B cell (primary cell): ENCODE results near the gene MFAP2. TPM values are rescaled to one million over a fixed set of nuclear protein-coding genes. Genes with fewer than 3 reads are reported as not detected.

Source experiments
- ATAC-seq: fragments of 200-7000 bp; cut with Tn5 transposase; one replicate; pipeline ENCODE4 v1.10.0; 2021; ENCODE audit warnings: low read depth, mild to moderate bottlenecking, moderate number of reproducible peaks, moderate library complexity
- CTCF ChIA-PET: fragments of 350-600 bp; sonication (Branson Sonifier 250); formaldehyde crosslinking; loops from one replicate; lab custom pipeline; 2021; ENCODE audit warnings: antibody characterized with exemption, inconsistent platforms; lab: Charles Lee
- POLR2A ChIA-PET: fragments of 350-600 bp; sonication (Branson Sonifier 250); formaldehyde crosslinking; loops from one replicate; lab custom pipeline; 2021; ENCODE audit warnings: antibody characterized with exemption; lab: Charles Lee
- DNase-seq: peaks from one replicate; pipeline ENCODE4 v3.0.0; 2013
- H2AFZ ChIP-seq: 2 replicates; pipeline ENCODE4 v1.6.1; 2012; ENCODE audit warnings: mild to moderate bottlenecking, low read depth, low read length; ENCODE audit not compliant: insufficient read depth, poor library complexity, severe bottlenecking
- H3K27ac ChIP-seq, 2 donors: 1 replicate in 1 of 2; 2 replicates in 1 of 2; pipeline ENCODE4 v1.5.1; 2012 to 2013; ENCODE audit warnings: low read length in 2 of 2, mild to moderate bottlenecking in 2 of 2, moderate library complexity in 1 of 2
- H3K27me3 ChIP-seq, 4 experiments: fragments of 200-600 bp in 1 of 4; sonication (generic) in 1 of 4; replicated peaks in 1 of 4; 1 replicate in 2 of 4; 2 replicates in 2 of 4; pipeline versions ENCODE4 v1.6.1 to v1.7.0; 2013 to 2016; ENCODE audit warnings: low read length in 3 of 4, mild to moderate bottlenecking in 2 of 4, mixed read lengths in 1 of 4, moderate library complexity in 1 of 4; ENCODE audit not compliant: insufficient read depth in 4 of 4, control insufficient read depth in 3 of 4; ENCODE audit errors: control extremely low read depth in 1 of 4
- H3K36me3 ChIP-seq, 2 experiments: replicated peaks in 1 of 2; 1 replicate in 1 of 2; 2 replicates in 1 of 2; pipeline versions ENCODE4 v1.6.1 to v1.7.1; 2013; ENCODE audit warnings: low read length in 1 of 2; ENCODE audit not compliant: insufficient read depth in 2 of 2, control insufficient read depth in 1 of 2; ENCODE audit errors: control extremely low read depth in 1 of 2, extremely low read depth in 1 of 2
- H3K4me1 ChIP-seq, 2 donors: fragments of 200-600 bp in 1 of 2; sonication (generic) in 1 of 2; 1 replicate in 1 of 2; 2 replicates in 1 of 2; pipeline versions ENCODE4 v1.5.1 to v1.6.1; 2013 to 2017; ENCODE audit warnings: low read length in 2 of 2; ENCODE audit not compliant: control insufficient read depth in 2 of 2, insufficient read depth in 2 of 2
- H3K4me2 ChIP-seq: replicated peaks from 2 replicates; pipeline ENCODE3; 2012; ENCODE audit warnings: mild to moderate bottlenecking, low read depth, low read length; ENCODE audit not compliant: poor library complexity, severe bottlenecking
- H3K4me3 ChIP-seq, 5 experiments: fragments of 200-600 bp in 1 of 5; sonication (generic) in 1 of 5; 1 replicate in 3 of 5; 2 replicates in 2 of 5; pipeline versions ENCODE4 v1.5.1 to v1.7.0; 2011 to 2016; ENCODE audit warnings: low read length in 4 of 5, mild to moderate bottlenecking in 4 of 5, low read depth in 2 of 5, control low read depth in 1 of 5, moderate library complexity in 1 of 5; ENCODE audit not compliant: insufficient read depth in 1 of 5; ENCODE audit errors: control extremely low read depth in 1 of 5, extremely low read depth in 1 of 5
- H3K79me2 ChIP-seq: fragments of 200-600 bp; sonication (generic); one replicate; pipeline ENCODE4 v1.6.0; 2016; ENCODE audit warnings: low read length; ENCODE audit not compliant: control insufficient read depth, insufficient read depth
- H3K9ac ChIP-seq: fragments of 200-600 bp; sonication (generic); 2 replicates; pipeline ENCODE4 v1.6.1; 2017; ENCODE audit warnings: mild to moderate bottlenecking, low read length, moderate library complexity
- H3K9me3 ChIP-seq, 3 donors: one replicate each; pipeline versions ENCODE4 v1.6.1 to v1.7.1; 2013; ENCODE audit warnings: low read length in 2 of 3; ENCODE audit not compliant: control insufficient read depth in 2 of 3, insufficient read depth in 1 of 3; ENCODE audit errors: control extremely low read depth in 1 of 3
- H4K20me1 ChIP-seq: 2 replicates; pipeline ENCODE4 v1.6.0; 2012; ENCODE audit warnings: mild to moderate bottlenecking, low read length; ENCODE audit not compliant: insufficient read depth, control insufficient read depth, poor library complexity, severe bottlenecking
- H3K27ac Mint-ChIP-seq: one replicate; pipeline ENCODE4 v1.8.0; 2021; ENCODE audit warnings: mixed read lengths
- H3K27me3 Mint-ChIP-seq: one replicate; pipeline ENCODE4 v1.8.0; 2021; ENCODE audit warnings: mixed read lengths
- H3K4me1 Mint-ChIP-seq: one replicate; pipeline ENCODE4 v1.8.0; 2021; ENCODE audit warnings: mixed read lengths
- H3K4me3 Mint-ChIP-seq: one replicate; pipeline ENCODE4 v1.8.0; 2021; ENCODE audit warnings: mixed read lengths
- H3K9me3 Mint-ChIP-seq: one replicate; pipeline ENCODE4 v1.8.0; 2022; ENCODE audit warnings: mixed read lengths; ENCODE audit not compliant: insufficient read depth
- CTCF ChIP-seq: fragments of 200-600 bp; IDR thresholded peaks from one replicate; pipeline ENCODE4 v1.8.0; 2022; ENCODE audit warnings: antibody characterized with exemption, mild to moderate bottlenecking
- EZH2 ChIP-seq: IDR thresholded peaks from 2 replicates; pipeline ENCODE4 v1.6.1; 2012; ENCODE audit warnings: borderline replicate concordance, low read depth, mild to moderate bottlenecking, moderate library complexity, low read length; ENCODE audit not compliant: insufficient read depth, poor library complexity, severe bottlenecking
- WGBS: methylation state at CpG from one replicate; pipeline ENCODE4 v1.1.5; 2013; ENCODE audit warnings: missing lambda C conversion rate; ENCODE audit not compliant: insufficient coverage; 5-methylcytosine and 5-hydroxymethylcytosine counted together
- intact Hi-C: fragments of 100-400 bp; cut with micrococcal nuclease; formaldehyde crosslinking; loops from one replicate; pipeline ENCODE4 v1.10.0; 2022
- polyA plus RNA-seq: library from polyadenylated mRNA; depleted of rRNA; stranded (reverse); fragments of >200 nt; gene quantifications from 2 replicates; pipeline ENCODE4 v1.2.3, GENCODE V29; 2012
- total RNA-seq, 2 donors: library from RNA; stranded (reverse); fragments of 120-200 nt in 1 of 2; gene quantifications; 1 replicate in 1 of 2; 2 replicates in 1 of 2; pipeline versions ENCODE4 v1.2.3 to v1.2.4, GENCODE V29; 2013 to 2022

The MFAP2 gene
- total and polyA plus RNA-seq, 2 donors (not counting 1 experiment from before 2014, with no cell fraction given): not detected

DNA sequence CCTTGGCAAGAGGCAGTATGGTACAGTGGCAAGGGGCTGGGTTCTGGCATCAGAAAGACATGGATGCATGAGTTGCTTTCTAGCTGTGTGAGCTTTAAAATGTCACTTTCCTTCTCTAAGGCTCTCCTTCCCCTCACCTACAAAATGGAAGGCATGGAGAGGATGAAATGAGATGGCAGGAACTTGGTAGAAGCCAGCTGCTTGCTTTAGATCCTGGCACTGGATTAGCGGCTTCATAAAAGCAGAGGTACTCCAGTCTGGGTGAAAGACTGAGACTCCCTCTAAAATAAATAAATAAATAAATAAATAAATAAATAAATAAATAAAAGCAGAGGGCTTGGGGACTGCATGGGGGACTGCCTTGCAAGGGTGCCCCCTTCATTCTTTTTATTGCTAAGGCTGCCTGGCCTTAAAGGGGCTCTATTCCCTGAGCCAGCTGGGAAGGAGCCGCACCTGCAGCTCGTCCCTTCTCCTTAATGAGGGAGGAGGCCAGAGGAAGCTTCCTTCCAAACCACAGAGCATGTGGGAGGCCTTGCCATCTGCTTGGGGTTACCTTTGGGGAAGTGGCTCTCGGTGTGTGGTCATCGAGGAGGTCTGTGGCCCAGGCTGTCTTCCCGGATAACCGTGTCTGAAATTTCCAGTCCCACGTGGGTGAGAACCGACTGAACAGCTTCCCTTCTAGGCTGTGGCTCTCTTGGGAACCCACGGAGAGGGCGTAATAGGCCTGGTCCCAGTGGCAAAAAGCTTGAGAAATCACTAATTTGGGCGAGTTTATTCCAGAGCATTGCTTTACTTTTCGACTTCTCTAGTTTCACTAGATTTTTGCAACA lies 33.3 kb upstream of the MFAP2 start:
- ATAC-seq: no peak
- peak overlapping the region; percentile 62 for H2AFZ ChIP-seq
- H3K9ac ChIP-seq: no peak overlapping the region
- H3K79me2 ChIP-seq: peaks cover 29% of the 10 kb centered on the region
- ChIA-PET CTCF (interaction anchor here (0.8 to 1.3 kb wide), 2 partner anchors 32 to 62 kb away, joined by 3 to 4 read pairs; no protein-coding TSS in a partner anchor), POLR2A (interaction anchor here (0.6 kb wide), 1 partner anchor 32 kb away, joined by 3 read pairs; no protein-coding TSS in a partner anchor)
- Mint-ChIP-seq H3K4me3 (no peak overlapping the region), H3K4me1 (peaks cover 28% of the 10 kb centered on the region), H3K27me3 (no peaks in the 10 kb centered on the region), H3K9me3 (no peaks in the 10 kb centered on the region), H3K27ac (no peak overlapping the region)
- TF ChIP-seq CTCF: no peak
- no peak for TF ChIP-seq EZH2
- H3K4me1 ChIP-seq: peaks cover 22 to 40% of the 10 kb centered on the region in 2 donors
- H3K36me3 ChIP-seq: peaks cover 4 to 11% of the 10 kb centered on the region in 2 experiments
- H3K9me3 ChIP-seq: no peaks in the 10 kb centered on the region
- no peak for DNase-seq
- H3K4me2 ChIP-seq: no peak overlapping the region
- no peak overlapping the region for H3K4me3 ChIP-seq
- no peak overlapping the region for H3K27ac ChIP-seq
- no peaks in the 10 kb centered on the region for H3K27me3 ChIP-seq
- intact Hi-C loops: loop anchor here (2.0 kb wide), 1 partner anchor 99 kb away; no protein-coding TSS in a partner anchor
- peaks cover 24% of the 10 kb centered on the region for H4K20me1 ChIP-seq
- under 1% methylated on average over 8 of the region's 13 CpGs for WGBS
